Activated CD4-positive, alpha-beta T cell treated with anti-CD3 and anti-CD28 coated beads for 36 hours (primary cell): ENCODE data around the gene COX17. TPM values are rescaled to one million over a fixed set of nuclear protein-coding genes. Genes with fewer than 3 reads are reported as not detected.

Experiments
- ATAC-seq: fragments of 200-7000 bp; cut with Tn5 transposase; one replicate; pipeline ENCODE4 v1.10.0; 2021; ENCODE audit warnings: mild to moderate bottlenecking, moderate library complexity
- CTCF ChIA-PET: fragments of 350-600 bp; sonication (Branson Sonifier 250); formaldehyde crosslinking; loops from one replicate; lab custom pipeline; 2021; ENCODE audit warnings: antibody characterized with exemption; lab: Charles Lee
- POLR2A ChIA-PET: fragments of 350-600 bp; sonication (Branson Sonifier 250); formaldehyde crosslinking; loops from one replicate; lab custom pipeline; 2021; ENCODE audit warnings: antibody characterized with exemption, inconsistent platforms; lab: Charles Lee
- DNase-seq: peaks from one replicate; pipeline ENCODE4 v3.0.0-alpha.2; 2020
- H3K27ac Mint-ChIP-seq: one replicate; pipeline ENCODE4 v1.8.0; 2021; ENCODE audit warnings: mixed read lengths
- H3K27me3 Mint-ChIP-seq: one replicate; pipeline ENCODE4 v1.8.0; 2021; ENCODE audit warnings: mixed read lengths
- H3K36me3 Mint-ChIP-seq: one replicate; pipeline ENCODE4 v1.8.0; 2021; ENCODE audit warnings: low read depth, mixed read lengths
- H3K4me1 Mint-ChIP-seq: one replicate; pipeline ENCODE4 v1.8.0; 2021; ENCODE audit warnings: mixed read lengths
- H3K4me3 Mint-ChIP-seq: one replicate; pipeline ENCODE4 v1.8.0; 2021; ENCODE audit warnings: mild to moderate bottlenecking, moderate library complexity, mixed read lengths
- H3K9me3 Mint-ChIP-seq: one replicate; pipeline ENCODE4 v1.8.0; 2021; ENCODE audit warnings: low read depth, mixed read lengths
- intact Hi-C, 2 experiments: fragments of 100-400 bp; cut with DNase I in 1 of 2; cut with micrococcal nuclease in 1 of 2; formaldehyde crosslinking; loops; one replicate each; pipeline versions ENCODE4 v1.14.2 to v1.15.1; 2022 to 2024; cut with DNase I, micrococcal nuclease
- total RNA-seq, 2 experiments: library from RNA; stranded (reverse); gene quantifications; one replicate each; pipeline ENCODE4 v1.2.3, GENCODE V29; 2021

The COX17 gene
- total RNA-seq, 2 experiments from 2014 or later = 69.5 to 82.8 TPM

GRCh38 chr3:119660474-119661440, 16.4 kb downstream of the COX17 start, which contains the start of gene POPDC2:
Gene POPDC2 (minus strand): TSS chr3:119660589. CDS start chr3:119660423, 166 bp downstream.
- H3K9me3 Mint-ChIP-seq = no peaks in the 10 kb centered on the region
- no peak within 1 kb of the TSS for H3K27ac Mint-ChIP-seq
- POLR2A ChIA-PET = no interaction called here
- H3K27me3 Mint-ChIP-seq = no peaks in the 10 kb centered on the region
- intact Hi-C loops = no loop called here
- DNase-seq (no peak), ATAC-seq (no peak)
- no peak within 1 kb of the TSS for H3K4me3 Mint-ChIP-seq
- no peaks in the 10 kb centered on the region for H3K4me1 Mint-ChIP-seq
- CTCF ChIA-PET = no interaction called here
- peaks cover 2% of the 10 kb centered on the region for H3K36me3 Mint-ChIP-seq

DNA sequence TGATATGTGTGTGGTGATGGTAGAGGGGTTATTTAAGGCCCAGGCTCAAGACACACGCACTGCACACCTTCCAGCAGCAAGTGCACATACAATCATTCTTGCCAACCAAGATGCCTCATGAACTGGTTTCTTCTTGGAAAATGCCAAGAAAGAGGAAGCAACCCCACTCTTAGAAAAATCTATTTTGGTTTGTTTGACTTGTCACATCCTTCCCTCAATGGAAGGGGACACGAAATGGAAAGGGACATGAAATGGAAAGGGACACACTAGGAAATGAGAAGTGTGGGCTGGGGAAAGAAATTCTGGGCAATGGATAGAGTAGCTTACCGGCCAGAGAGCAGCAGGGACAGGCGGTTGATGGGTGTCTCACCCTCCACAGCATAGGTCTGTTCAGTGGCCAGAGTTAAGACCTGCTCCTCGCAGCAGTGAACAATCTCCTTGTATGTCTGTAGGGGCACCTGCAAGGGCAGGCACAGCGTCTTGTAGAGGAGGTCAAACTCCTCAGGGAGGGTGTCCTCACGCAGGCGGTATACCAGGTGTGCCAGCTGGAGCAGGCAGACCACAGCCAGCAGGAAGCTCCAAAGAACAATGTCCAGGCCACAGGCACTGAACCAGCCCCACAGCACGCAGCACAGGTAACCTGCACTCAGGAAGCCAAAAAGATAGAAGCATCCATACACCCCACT, 17.5 kb downstream of the COX17 start:
- ATAC-seq = no peak
- peaks cover 2% of the 10 kb centered on the region for H3K36me3 Mint-ChIP-seq
- H3K4me3 Mint-ChIP-seq = no peak overlapping the region
- H3K4me1 Mint-ChIP-seq = no peaks in the 10 kb centered on the region
- DNase-seq = no peak
- no peaks in the 10 kb centered on the region for H3K27me3 Mint-ChIP-seq
- CTCF ChIA-PET = no interaction called here
- no peak overlapping the region for H3K27ac Mint-ChIP-seq
- no peaks in the 10 kb centered on the region for H3K9me3 Mint-ChIP-seq
- POLR2A ChIA-PET = no interaction called here
- intact Hi-C loops = no loop called here

DNA sequence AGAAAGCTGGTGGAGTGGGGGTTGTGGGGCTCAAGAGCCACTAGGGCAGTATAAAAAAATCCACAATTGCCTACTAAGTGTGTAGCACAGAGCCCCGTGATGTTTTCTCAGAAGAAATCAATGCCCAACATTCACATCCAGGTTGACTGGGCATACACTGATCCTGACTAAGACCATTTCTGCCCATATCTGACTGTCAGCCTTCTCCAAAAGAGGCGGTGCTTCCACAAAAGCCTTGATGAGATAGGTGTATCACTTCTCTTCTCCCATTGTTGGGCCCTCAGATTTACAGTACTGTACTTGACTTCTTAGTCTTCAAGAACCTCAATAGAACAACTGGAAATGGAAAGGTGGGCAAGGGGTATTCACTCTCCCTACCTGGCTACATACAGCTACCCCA, 18.2 kb downstream of the COX17 start:
- Mint-ChIP-seq H3K4me3 (no peak overlapping the region), H3K27me3 (no peaks in the 10 kb centered on the region), H3K9me3 (no peaks in the 10 kb centered on the region), H3K4me1 (no peaks in the 10 kb centered on the region), H3K36me3 (peaks cover 2% of the 10 kb centered on the region), H3K27ac (no peak overlapping the region)
- ATAC-seq (no peak), DNase-seq (no peak)
- ChIA-PET CTCF (no interaction called here), POLR2A (no interaction called here)
- intact Hi-C loops = no loop called here

- POLR2A ChIA-PET = no interaction called here
- Mint-ChIP-seq H3K27me3 (no peaks in the 10 kb centered on the region), H3K4me1 (no peaks in the 10 kb centered on the region), H3K4me3 (no peak overlapping the region), H3K27ac (no peak overlapping the region), H3K36me3 (peaks cover 4% of the 10 kb centered on the region), H3K9me3 (no peaks in the 10 kb centered on the region)
- CTCF ChIA-PET = interaction anchor here (0.6 to 0.7 kb wide), 2 partner anchors 68 to 467 kb away, joined by 5 read pairs; no protein-coding TSS in a partner anchor
- intact Hi-C loops = no loop called here
- ATAC-seq (no peak), DNase-seq (no peak)
These were observed 19.1 kb downstream of the COX17 start for GRCh38 chr3:119657887-119658702.

DNA sequence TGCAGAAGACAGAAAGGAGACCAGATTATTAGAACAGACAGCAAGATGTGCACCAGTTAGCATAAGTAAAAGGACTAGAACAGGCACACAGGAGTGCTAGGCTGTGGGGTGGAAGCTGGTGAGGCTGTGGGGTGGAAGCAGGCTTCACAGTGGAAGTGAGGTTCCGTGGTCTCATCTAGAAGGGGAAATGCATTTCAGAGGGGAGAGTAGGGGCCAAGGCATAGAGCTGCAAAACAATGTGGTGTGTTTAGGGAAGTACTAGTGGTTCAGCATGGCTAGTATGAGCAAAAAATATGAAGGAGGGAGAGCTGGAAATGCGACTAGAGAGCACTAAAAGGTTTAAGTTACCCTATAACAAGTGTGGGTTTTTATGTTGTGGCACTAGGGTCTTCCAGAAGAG, 23.3 kb downstream of the COX17 start:
- peaks cover 4% of the 10 kb centered on the region for H3K36me3 Mint-ChIP-seq
- ChIA-PET CTCF (interaction anchor here (0.6 kb wide), 1 partner anchor 40 kb away, joined by 3 read pairs; no protein-coding TSS in a partner anchor), POLR2A (no interaction called here)
- H3K4me3 Mint-ChIP-seq = no peak overlapping the region
- intact Hi-C loops = no loop called here
- H3K27ac Mint-ChIP-seq = no peak overlapping the region
- DNase-seq (no peak), ATAC-seq (no peak)
- H3K9me3 Mint-ChIP-seq = no peaks in the 10 kb centered on the region
- H3K4me1 Mint-ChIP-seq = no peaks in the 10 kb centered on the region
- H3K27me3 Mint-ChIP-seq = no peaks in the 10 kb centered on the region

GRCh38 chr3:119652306-119653033, 24.7 kb downstream of the COX17 start:
- ChIA-PET CTCF (interaction anchor here (0.5 to 0.7 kb wide), 2 partner anchors 31 to 70 kb away, joined by 3 read pairs; no protein-coding TSS in a partner anchor), POLR2A (no interaction called here)
- DNase-seq (no peak), ATAC-seq (no peak)
- H3K36me3 Mint-ChIP-seq = peaks cover 6% of the 10 kb centered on the region
- no peaks in the 10 kb centered on the region for H3K4me1 Mint-ChIP-seq
- H3K27ac Mint-ChIP-seq = no peak overlapping the region
- intact Hi-C loops = no loop called here
- no peaks in the 10 kb centered on the region for H3K9me3 Mint-ChIP-seq
- H3K27me3 Mint-ChIP-seq = no peaks in the 10 kb centered on the region
- no peak overlapping the region for H3K4me3 Mint-ChIP-seq

- ChIA-PET POLR2A (no interaction called here), CTCF (interaction anchor here (0.7 kb wide), 1 partner anchor 27 kb away, joined by 3 read pairs; no protein-coding TSS in a partner anchor)
- Mint-ChIP-seq H3K9me3 (no peaks in the 10 kb centered on the region), H3K4me1 (no peaks in the 10 kb centered on the region), H3K27me3 (no peaks in the 10 kb centered on the region), H3K27ac (no peak overlapping the region), H3K4me3 (no peak overlapping the region), H3K36me3 (peaks cover 9% of the 10 kb centered on the region)
- no peak for ATAC-seq
- intact Hi-C loops = no loop called here
- DNase-seq = no peak
These were observed 27.4 kb downstream of the COX17 start for GRCh38 chr3:119649761-119650160.

DNA sequence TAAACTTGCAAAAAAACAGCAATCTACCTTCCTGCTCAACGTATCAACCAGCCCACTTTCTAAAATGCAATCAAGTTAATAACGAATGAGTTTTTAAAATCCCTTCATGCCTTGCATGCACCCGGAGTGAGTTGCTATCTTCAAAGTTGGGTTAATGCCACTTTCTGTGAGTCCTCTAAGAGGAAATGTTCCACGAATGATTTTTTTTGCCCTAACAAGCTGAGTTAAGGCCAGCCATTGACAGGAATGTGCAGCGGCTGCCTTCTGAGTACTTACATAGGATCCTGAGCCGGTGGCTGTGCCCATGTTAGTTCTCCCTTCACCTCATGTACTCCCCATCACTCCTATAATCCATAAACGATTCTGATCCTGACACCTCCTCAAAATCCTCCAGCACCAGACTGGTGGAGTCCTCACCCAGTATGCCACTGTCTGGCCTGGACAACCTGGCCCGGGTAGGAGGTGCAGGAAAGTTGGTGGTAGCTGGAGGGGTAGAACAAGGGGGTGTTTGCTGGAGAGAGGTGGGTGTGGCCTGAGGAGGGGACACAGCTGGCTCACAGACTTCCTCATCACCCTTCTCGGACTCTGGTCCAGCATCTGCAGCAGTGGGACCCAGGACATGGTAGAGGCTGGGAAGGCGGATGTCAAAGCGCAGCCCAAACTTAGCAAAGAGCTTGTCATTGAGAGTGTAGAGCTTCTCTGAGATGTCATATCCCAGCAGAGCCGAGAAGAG, 29.2 kb downstream of the COX17 start:
- no peaks in the 10 kb centered on the region for H3K9me3 Mint-ChIP-seq
- peaks cover 6% of the 10 kb centered on the region for H3K36me3 Mint-ChIP-seq
- ChIA-PET POLR2A (no interaction called here), CTCF (interaction anchor here (0.9 to 1.0 kb wide), 2 partner anchors 14 to 380 kb away, joined by 3 to 5 read pairs; no protein-coding TSS in a partner anchor)
- no peak for DNase-seq
- no peak overlapping the region for H3K27ac Mint-ChIP-seq
- no peak overlapping the region for H3K4me3 Mint-ChIP-seq
- H3K4me1 Mint-ChIP-seq = peaks cover 12% of the 10 kb centered on the region
- H3K27me3 Mint-ChIP-seq = no peaks in the 10 kb centered on the region
- intact Hi-C loops = no loop called here
- no peak for ATAC-seq

- intact Hi-C loops = no loop called here
- POLR2A ChIA-PET = no interaction called here
- ATAC-seq (no peak), DNase-seq (no peak)
- Mint-ChIP-seq H3K36me3 (peaks cover 10% of the 10 kb centered on the region), H3K9me3 (no peaks in the 10 kb centered on the region), H3K27ac (no peak overlapping the region), H3K27me3 (no peaks in the 10 kb centered on the region), H3K4me3 (no peak overlapping the region), H3K4me1 (peaks cover 20% of the 10 kb centered on the region)
- CTCF ChIA-PET = interaction anchor here (0.9 kb wide), 1 partner anchor 379 kb away, joined by 5 read pairs; no protein-coding TSS in a partner anchor
These were observed 30.0 kb downstream of the COX17 start for GRCh38 chr3:119647171-119647570.

GRCh38 chr3:119645813-119646212, 31.4 kb downstream of the COX17 start:
- ATAC-seq = no peak
- no peaks in the 10 kb centered on the region for H3K27me3 Mint-ChIP-seq
- no peak overlapping the region for H3K27ac Mint-ChIP-seq
- DNase-seq = no peak
- CTCF ChIA-PET = no interaction called here
- H3K4me3 Mint-ChIP-seq = no peak overlapping the region
- H3K36me3 Mint-ChIP-seq = peaks cover 16% of the 10 kb centered on the region
- intact Hi-C loops = no loop called here
- H3K4me1 Mint-ChIP-seq = peaks cover 21% of the 10 kb centered on the region
- peaks cover 4% of the 10 kb centered on the region for H3K9me3 Mint-ChIP-seq
- POLR2A ChIA-PET = no interaction called here
